K562 (cell line): Measurements from ENCODE around the gene ELOVL7. TPM values are rescaled to one million over a fixed set of nuclear protein-coding genes. Genes with fewer than 3 reads are reported as not detected.

Experiments used
- ARID2 ChIP-seq: fragments of 450-650 bp; IDR thresholded peaks from 2 replicates; pipeline ENCODE4 v1.6.1; 2017; ENCODE audit warnings: antibody characterized with exemption, mild to moderate bottlenecking
- ETV5 ChIP-seq: sonication (generic); formaldehyde crosslinking; IDR thresholded peaks from 2 replicates; pipeline ENCODE4 v1.4.0; 2020; ENCODE audit warnings: low read depth, mild to moderate bottlenecking, missing genetic modification reagents
- FOXJ2 ChIP-seq: fragments of 200-800 bp; sonication (Bioruptor generic); IDR thresholded peaks from 2 replicates; pipeline ENCODE4 v1.6.1; 2016; ENCODE audit warnings: missing genetic modification characterization, missing compliant biosample characterization
- HLTF ChIP-seq: fragments of 450-650 bp; IDR thresholded peaks from 2 replicates; pipeline ENCODE4 v1.6.1; 2016
- HMG20B ChIP-seq: fragments of 250-450 bp; sonication (Bioruptor Pico); IDR thresholded peaks from 2 replicates; pipeline ENCODE4 v1.5.0; 2021; ENCODE audit warnings: mild to moderate bottlenecking
- HNRNPH1 ChIP-seq: fragments of 200-400 bp; formaldehyde crosslinking; optimal IDR thresholded peaks from 2 replicates; pipeline ENCODE3; 2017; ENCODE audit warnings: low read depth, mild to moderate bottlenecking, low read length, moderate library complexity
- HNRNPLL ChIP-seq: fragments of 200-400 bp; formaldehyde crosslinking; IDR thresholded peaks from 2 replicates; pipeline ENCODE4 v1.6.1; 2017; ENCODE audit warnings: low read length, low read depth, mild to moderate bottlenecking; ENCODE audit not compliant: poor library complexity, severe bottlenecking
- HSF4 ChIP-seq: fragments of 250-450 bp; sonication (Bioruptor Pico); IDR thresholded peaks from 2 replicates; pipeline ENCODE4 v2.1.2; 2022; ENCODE audit warnings: mild to moderate bottlenecking, moderate library complexity, borderline replicate concordance
- LCOR ChIP-seq: sonication (generic); formaldehyde crosslinking; IDR thresholded peaks from 2 replicates; pipeline ENCODE4 v1.8.0; 2022; ENCODE audit warnings: mild to moderate bottlenecking, missing genetic modification reagents
- LEF1 ChIP-seq: fragments of 450-650 bp; IDR thresholded peaks from 2 replicates; pipeline ENCODE4 v1.6.1; 2016; ENCODE audit warnings: mild to moderate bottlenecking
- MAFG ChIP-seq: fragments of 450-650 bp; conservative IDR thresholded peaks from 2 replicates; pipeline ENCODE4 v1.6.1; 2016; ENCODE audit warnings: missing genetic modification characterization, missing compliant biosample characterization
- NCOA6 ChIP-seq: fragments of 450-650 bp; IDR thresholded peaks from 2 replicates; pipeline ENCODE4 v1.6.1; 2017; ENCODE audit warnings: mild to moderate bottlenecking
- NONO ChIP-seq, 2 experiments: fragments of 200-400 bp in 1 of 2; fragments of 450-650 bp in 1 of 2; formaldehyde crosslinking in 1 of 2; IDR thresholded peaks; 2 replicates each; pipeline ENCODE4 v1.6.1; 2017; ENCODE audit warnings: low read depth in 2 of 2, mild to moderate bottlenecking in 2 of 2, moderate library complexity in 2 of 2, low read length in 1 of 2
- NR3C1 ChIP-seq: sonication (generic); formaldehyde crosslinking; IDR thresholded peaks from 2 replicates; pipeline ENCODE4 v1.8.1; 2022; ENCODE audit warnings: missing genetic modification reagents
- PHB2 ChIP-seq: fragments of 450-650 bp; IDR thresholded peaks from 2 replicates; pipeline ENCODE4 v1.6.1; 2017; ENCODE audit warnings: low read depth
- POLR2A ChIP-seq: fragments of 450-650 bp; conservative IDR thresholded peaks from 2 replicates; pipeline ENCODE4 v1.6.1; 2016
- POLR2G ChIP-seq: fragments of 200-400 bp; formaldehyde crosslinking; IDR thresholded peaks from 2 replicates; pipeline ENCODE4 v1.6.1; 2017; ENCODE audit warnings: low read depth, mild to moderate bottlenecking, antibody characterized with exemption, low read length, moderate library complexity
- RFX1 ChIP-seq: fragments of 450-650 bp; IDR thresholded peaks from 2 replicates; pipeline ENCODE4 v1.6.1; 2016; ENCODE audit warnings: mild to moderate bottlenecking, moderate library complexity
- RNF2 ChIP-seq: sonication (generic); IDR thresholded peaks from 2 replicates; pipeline ENCODE4 v1.6.1; 2016
- SAP30 ChIP-seq: fragments of 200-600 bp; sonication (generic); IDR thresholded peaks from 2 replicates; pipeline ENCODE4 v1.6.1; 2012; ENCODE audit warnings: borderline replicate concordance, low read depth, mild to moderate bottlenecking, moderate library complexity, low read length, control low read depth, inconsistent platforms; ENCODE audit not compliant: insufficient read depth, poor library complexity, severe bottlenecking
- SNRNP70 ChIP-seq: fragments of 200-400 bp; formaldehyde crosslinking; optimal IDR thresholded peaks from 2 replicates; pipeline ENCODE3; 2017; ENCODE audit warnings: low read depth, low read length
- SRF ChIP-seq, 2 experiments: fragments of 250-450, 450-650 bp in 1 of 2; sonication (Bioruptor Pico) in 1 of 2; sonication (generic) in 1 of 2; formaldehyde crosslinking; IDR thresholded peaks; 2 replicates each; pipeline versions ENCODE4 v1.5.0 to v1.5.1; 2020 to 2022; ENCODE audit warnings: mild to moderate bottlenecking in 1 of 2, missing genetic modification reagents in 1 of 2
- TAL1 ChIP-seq: fragments of 450-650 bp; IDR thresholded peaks from 2 replicates; pipeline ENCODE4 v1.6.1; 2016; ENCODE audit warnings: mild to moderate bottlenecking
- TEAD2 ChIP-seq: fragments of 450-650 bp; IDR thresholded peaks from 2 replicates; pipeline ENCODE4 v1.6.1; 2016; ENCODE audit warnings: missing genetic modification characterization, control low read depth, missing compliant biosample characterization
- TEAD4 ChIP-seq, 2 experiments: sonication (generic) in 1 of 2; formaldehyde crosslinking in 1 of 2; IDR thresholded peaks; 2 replicates each; pipeline versions ENCODE4 v1.6.1 to v1.8.0; 2012 to 2022; ENCODE audit warnings: borderline replicate concordance in 1 of 2, inconsistent platforms in 1 of 2, low read length in 1 of 2, mild to moderate bottlenecking in 1 of 2, missing genetic modification reagents in 1 of 2
- ZNF324 ChIP-seq: fragments of 250-450 bp; sonication (Bioruptor Pico); IDR thresholded peaks from 2 replicates; pipeline ENCODE4 v1.4.0; 2020; ENCODE audit warnings: mild to moderate bottlenecking
- ZNF384 ChIP-seq: IDR thresholded peaks from 2 replicates; pipeline ENCODE4 v1.6.1; 2012; ENCODE audit warnings: low read depth, low read length, improper control_type of control experiment
- ZNF551 ChIP-seq: fragments of 250-450 bp; sonication (Bioruptor Pico); IDR thresholded peaks from 2 replicates; pipeline ENCODE4 v1.5.0; 2021; ENCODE audit warnings: mild to moderate bottlenecking, moderate library complexity
- polyA plus RNA-seq, 8 experiments: library from polyadenylated mRNA; depleted of rRNA in 4 of 8; stranded (reverse) in 5 of 8; unstranded in 3 of 8; fragments of >200 nt; fragmentation: Nextera tagmentation in 2 of 8; fragmentation: Illumina TruSeq in 1 of 8; extraction: Ambion mirVana in 2 of 8; extraction: Trizol in 1 of 8; gene quantifications; 2 replicates each; pipeline versions ENCODE4 v1.2.1 to v1.2.3, GENCODE V29; 2011 to 2014; ENCODE audit warnings: inconsistent platforms in 1 of 8, missing spikeins in 1 of 8
- total RNA-seq, 7 experiments: library from RNA; depleted of rRNA in 6 of 7; stranded (reverse); fragments of >200 nt in 6 of 7; fragmentation: Illumina TruSeq in 2 of 7; extraction: Trizol in 2 of 7; gene quantifications; 2 replicates each; pipeline versions ENCODE4 v1.2.1 to v1.2.3, GENCODE V29; 2011 to 2021; ENCODE audit warnings: low replicate concordance in 1 of 7
- TF ChIP-seq, protein P1 (sequence below): IDR thresholded peaks from 2 replicates; pipeline ENCODE4 v1.6.1; 2014; ENCODE audit warnings: antibody characterized with exemption
- TF ChIP-seq, protein P2 (sequence below): fragments of 450-650 bp; IDR thresholded peaks from 2 replicates; pipeline ENCODE4 v1.6.1; 2016

Gene ELOVL7
- total and polyA plus RNA-seq, 9 of the 15 experiments (the other 6 are each of a cell fraction or from before 2014, with no cell fraction given): 4.5 to 12.3 (median 6.9) TPM

DNA sequence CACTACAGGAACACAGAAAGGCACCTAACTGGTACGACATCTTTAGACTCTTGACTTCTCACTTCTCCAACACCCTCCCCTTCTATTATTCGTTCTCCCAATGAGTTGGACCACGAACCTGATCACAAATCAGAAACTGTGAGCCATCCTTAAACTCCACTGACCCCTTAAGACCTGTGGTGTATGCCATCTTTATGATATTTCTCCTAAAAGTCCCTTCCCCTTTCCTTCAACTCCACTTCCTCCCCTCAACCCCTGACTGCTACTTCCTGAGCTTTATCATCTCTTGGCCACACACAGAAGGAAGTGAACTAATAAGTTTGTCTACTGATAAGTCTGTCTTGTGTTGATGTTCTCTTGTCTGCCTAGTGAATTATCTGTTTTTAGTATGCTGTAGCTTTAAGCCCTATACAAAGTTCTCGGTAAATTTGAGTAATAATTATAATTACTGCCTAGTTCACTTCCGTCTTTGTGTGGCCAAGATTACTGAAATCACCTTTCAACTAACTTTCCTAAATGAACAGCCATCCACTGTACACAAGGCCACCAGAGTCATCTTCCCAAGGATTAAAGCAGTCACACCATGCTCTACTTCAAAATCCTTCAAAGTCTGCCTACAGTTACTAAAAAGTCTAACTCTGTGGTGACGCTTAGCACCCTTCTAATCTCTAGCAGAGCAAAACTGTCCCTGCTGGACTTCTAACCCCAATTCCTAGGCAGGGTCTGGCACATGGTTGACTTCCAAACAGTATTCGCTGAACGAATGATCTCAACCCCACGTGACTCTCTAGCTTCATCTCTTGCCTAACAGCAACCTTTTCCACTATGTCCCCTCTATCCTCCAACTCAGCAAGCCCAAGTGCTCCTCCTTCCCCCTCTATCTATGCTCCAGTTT is 23.2 kb downstream of the ELOVL7 start (continued):
- TF ChIP-seq HSF4 (CRISPR knock-in tag) (no peak), HNRNPLL (no peak), NR3C1 (CRISPR knock-in tag) (no peak), ZNF324 (CRISPR knock-in tag) (no peak), ETV5 (CRISPR knock-in tag) (peak; percentile 97), HNRNPH1 (no peak), NCOA6 (no peak), TAL1 (peak; percentile 90), POLR2G (no peak), RFX1 (no peak), MAFG (no peak), HMG20B (CRISPR knock-in tag) (no peak), PHB2 (peak; percentile 61; the same call in 1 of the 2 replicates), SRF (CRISPR knock-in tag; IDR thresholded peaks at IDR 0.05) (no peak), HLTF (no peak; the same call in 1 of the 2 replicates), ARID2 (no peak), ZNF384 (no peak), SAP30 (no peak), TEAD2 (tag) (no peak), TEAD4 (IDR thresholded peaks at IDR 0.05; ENCODE audit: low read length) (peak; percentile 91), TEAD4 (CRISPR knock-in tag; IDR thresholded peaks at IDR 0.05; ENCODE audit: borderline replicate concordance) (no peak), NONO (IDR thresholded peaks at IDR 0.05; ENCODE audit: low read depth in 2 of 2, low read length in 1 of 2) (no peak), FOXJ2 (tag) (no peak), LEF1 (peak; percentile 91), RNF2 (peak; percentile 46), SNRNP70 (no peak), LCOR (CRISPR knock-in tag) (no peak; the same call in 1 of the 2 replicates), POLR2A (no peak), ZNF551 (CRISPR knock-in tag) (no peak)
- TF ChIP-seq, protein P1, sequence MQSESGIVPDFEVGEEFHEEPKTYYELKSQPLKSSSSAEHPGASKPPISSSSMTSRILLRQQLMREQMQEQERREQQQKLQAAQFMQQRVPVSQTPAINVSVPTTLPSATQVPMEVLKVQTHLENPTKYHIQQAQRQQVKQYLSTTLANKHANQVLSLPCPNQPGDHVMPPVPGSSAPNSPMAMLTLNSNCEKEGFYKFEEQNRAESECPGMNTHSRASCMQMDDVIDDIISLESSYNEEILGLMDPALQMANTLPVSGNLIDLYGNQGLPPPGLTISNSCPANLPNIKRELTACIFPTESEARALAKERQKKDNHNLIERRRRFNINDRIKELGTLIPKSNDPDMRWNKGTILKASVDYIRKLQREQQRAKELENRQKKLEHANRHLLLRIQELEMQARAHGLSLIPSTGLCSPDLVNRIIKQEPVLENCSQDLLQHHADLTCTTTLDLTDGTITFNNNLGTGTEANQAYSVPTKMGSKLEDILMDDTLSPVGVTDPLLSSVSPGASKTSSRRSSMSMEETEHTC: 0 out of 2 replicates have a peak, but pooled peaks have one; percentile 39
- TF ChIP-seq, protein P2, sequence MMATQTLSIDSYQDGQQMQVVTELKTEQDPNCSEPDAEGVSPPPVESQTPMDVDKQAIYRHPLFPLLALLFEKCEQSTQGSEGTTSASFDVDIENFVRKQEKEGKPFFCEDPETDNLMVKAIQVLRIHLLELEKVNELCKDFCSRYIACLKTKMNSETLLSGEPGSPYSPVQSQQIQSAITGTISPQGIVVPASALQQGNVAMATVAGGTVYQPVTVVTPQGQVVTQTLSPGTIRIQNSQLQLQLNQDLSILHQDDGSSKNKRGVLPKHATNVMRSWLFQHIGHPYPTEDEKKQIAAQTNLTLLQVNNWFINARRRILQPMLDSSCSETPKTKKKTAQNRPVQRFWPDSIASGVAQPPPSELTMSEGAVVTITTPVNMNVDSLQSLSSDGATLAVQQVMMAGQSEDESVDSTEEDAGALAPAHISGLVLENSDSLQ: peak; percentile 78
